D721Med (cell line): Measurements from ENCODE around the gene MBNL2.
"Not testable (repeated sequence)": the region's sequence is repeated elsewhere in the genome, so short reads cannot be mapped to it uniquely, and the experiment has no call there.

Experiments
- DNase-seq: peaks from one replicate; pipeline ENCODE4 v3.0.0; 2011; ENCODE audit warnings: low spot score; ENCODE audit not compliant: insufficient read length
- FAIRE-seq: peaks from 2 replicates; lab custom pipeline; 2011; peaks lifted over from hg19 to GRCh38; lab: Jason Lieb, UNC
- CTCF ChIP-seq: IDR thresholded peaks from 2 replicates; pipeline ENCODE4 v1.5.1; 2012; ENCODE audit warnings: mild to moderate bottlenecking, control low read depth; ENCODE audit not compliant: insufficient read depth; ENCODE audit errors: missing control alignments

The MBNL2 gene

GRCh38 chr13:97346561-97347254 lies 124.6 kb downstream of the MBNL2 start:
- DNase-seq (no peak), FAIRE-seq (no peak)
- no peak for TF ChIP-seq CTCF

- no peak for DNase-seq
- FAIRE-seq = no peak
- no peak for TF ChIP-seq CTCF
These were observed 125.3 kb downstream of the MBNL2 start for GRCh38 chr13:97347255-97347932.

GRCh38 chr13:97348569-97349100 lies 126.5 kb downstream of the MBNL2 start:
- TF ChIP-seq CTCF = no peak
- FAIRE-seq (no peak), DNase-seq (no peak)

GRCh38 chr13:97352012-97352411 lies 129.9 kb downstream of the MBNL2 start:
- not testable (repeated sequence) for FAIRE-seq, DNase-seq

- DNase-seq (no peak), FAIRE-seq (no peak)
- no peak for TF ChIP-seq CTCF
These were observed 130.7 kb downstream of the MBNL2 start for GRCh38 chr13:97352815-97353214.

GRCh38 chr13:97353927-97354675 lies 132.0 kb downstream of the MBNL2 start:
- no peak for DNase-seq
- no peak for TF ChIP-seq CTCF
- no peak for FAIRE-seq

GRCh38 chr13:97354808-97355207 lies 132.7 kb downstream of the MBNL2 start:
- FAIRE-seq (no peak), DNase-seq (no peak)
- no peak for TF ChIP-seq CTCF
